Fibroblast of the conjunctiva (primary cell): ENCODE results near the gene ANK2.

Experiments used
- DNase-seq: peaks from one replicate; pipeline ENCODE4 v3.0.0-alpha.2; 2010; ENCODE audit warnings: low read depth

The ANK2 gene

GRCh38 chr4:113289766-113290165 is 240.3 kb downstream of the ANK2 start:
- DNase-seq = no peak

GRCh38 chr4:113290666-113291065 is 241.2 kb downstream of the ANK2 start:
- no peak for DNase-seq

- peak; percentile 63 for DNase-seq
Measured at GRCh38 chr4:113292371-113293042, 243.1 kb downstream of the ANK2 start.

- peak; percentile 83 for DNase-seq
Measured at GRCh38 chr4:113293043-113293560, 243.6 kb downstream of the ANK2 start.

GRCh38 chr4:113293674-113294073 is 244.2 kb downstream of the ANK2 start:
- no peak for DNase-seq

GRCh38 chr4:113294908-113295307 is 245.5 kb downstream of the ANK2 start:
- DNase-seq = no peak

- peak; percentile 80 for DNase-seq
Measured at GRCh38 chr4:113300471-113300928, 251.0 kb downstream of the ANK2 start.

- DNase-seq = no peak
Measured at GRCh38 chr4:113302051-113302450, 252.6 kb downstream of the ANK2 start.

- no peak for DNase-seq
Measured at GRCh38 chr4:113303315-113303714, 253.9 kb downstream of the ANK2 start.

GRCh38 chr4:113311047-113311446 is 261.6 kb downstream of the ANK2 start:
- DNase-seq = no peak

- no peak for DNase-seq
Measured at GRCh38 chr4:113312529-113312928, 263.1 kb downstream of the ANK2 start.

- no peak for DNase-seq
Measured at GRCh38 chr4:113314426-113314825, 265.0 kb downstream of the ANK2 start.

GRCh38 chr4:113316879-113317278 is 267.4 kb downstream of the ANK2 start:
- no peak for DNase-seq

GRCh38 chr4:113317523-113317922 is 268.1 kb downstream of the ANK2 start:
- DNase-seq = no peak

GRCh38 chr4:113322736-113323135 is 273.3 kb downstream of the ANK2 start:
- no peak for DNase-seq

- DNase-seq = no peak
Measured at GRCh38 chr4:113325876-113326615, 276.6 kb downstream of the ANK2 start.

GRCh38 chr4:113327494-113327893 is 278.0 kb downstream of the ANK2 start:
- no peak for DNase-seq

- DNase-seq = no peak
Measured at GRCh38 chr4:113328514-113328913, 279.1 kb downstream of the ANK2 start.

GRCh38 chr4:113330200-113330599 is 280.7 kb downstream of the ANK2 start:
- no peak for DNase-seq

GRCh38 chr4:113331811-113332210 is 282.4 kb downstream of the ANK2 start:
- DNase-seq = no peak

- DNase-seq = no peak
Measured at GRCh38 chr4:113332701-113333100, 283.2 kb downstream of the ANK2 start.

GRCh38 chr4:113335746-113336145 is 286.3 kb downstream of the ANK2 start:
- DNase-seq = no peak

GRCh38 chr4:113336556-113336955 is 287.1 kb downstream of the ANK2 start:
- no peak for DNase-seq
